Neural progenitor cell (in vitro differentiated cells): ENCODE data around the gene CPLX3. TPM values are rescaled to one million over a fixed set of nuclear protein-coding genes. Genes with fewer than 3 reads are reported as not detected.
A peak's percentile ranks its signal among the peaks of the same experiment; 100 is the strongest.

ENCODE experiments used
- DNase-seq: peaks from one replicate; pipeline ENCODE4 v3.0.0-alpha.2; 2016; ENCODE audit warnings: low spot score
- H2AFZ ChIP-seq: fragments of 200-600 bp; sonication (generic); replicated peaks from 2 replicates; pipeline ENCODE4 v1.6.1; 2016; ENCODE audit warnings: antibody characterized with exemption
- H3F3A ChIP-seq: fragments of 200-600 bp; sonication (generic); 2 replicates; pipeline ENCODE4 v1.6.1; 2016; ENCODE audit warnings: antibody characterized with exemption, low read depth
- H3K27ac ChIP-seq: fragments of 200-600 bp; sonication (generic); 2 replicates; pipeline ENCODE4 v1.5.1; 2016; ENCODE audit warnings: mild to moderate bottlenecking
- H3K27me3 ChIP-seq: fragments of 200-600 bp; sonication (generic); 2 replicates; pipeline ENCODE4 v1.6.1; 2016; ENCODE audit warnings: mild to moderate bottlenecking, moderate library complexity
- H3K36me3 ChIP-seq: fragments of 200-600 bp; sonication (generic); 2 replicates; pipeline ENCODE4 v1.5.1; 2016
- H3K4me1 ChIP-seq: fragments of 200-600 bp; sonication (generic); 2 replicates; pipeline ENCODE4 v1.6.1; 2016; ENCODE audit warnings: mixed run types
- H3K4me2 ChIP-seq: fragments of 200-600 bp; sonication (generic); 2 replicates; pipeline ENCODE4 v1.6.1; 2016
- H3K4me3 ChIP-seq: fragments of 200-600 bp; sonication (generic); 2 replicates; pipeline ENCODE4 v1.5.1; 2016
- H3K79me2 ChIP-seq: fragments of 200-600 bp; sonication (generic); 2 replicates; pipeline ENCODE4 v1.6.1; 2016; ENCODE audit warnings: low read depth
- H3K9ac ChIP-seq: fragments of 200-600 bp; sonication (generic); 2 replicates; pipeline ENCODE4 v1.6.1; 2016
- H3K9me3 ChIP-seq: fragments of 200-600 bp; sonication (generic); 2 replicates; pipeline ENCODE4 v1.5.1; 2016; ENCODE audit warnings: low read depth
- H4K20me1 ChIP-seq: fragments of 200-600 bp; sonication (generic); 2 replicates; pipeline ENCODE4 v1.6.1; 2016; ENCODE audit warnings: low read depth
- H3K27ac Mint-ChIP-seq: 3 replicates; pipeline ENCODE4 v1.8.0; 2021; ENCODE audit warnings: mixed read lengths
- H3K27me3 Mint-ChIP-seq: 2 replicates; pipeline ENCODE4 v1.8.0; 2022; ENCODE audit warnings: low read depth, mild to moderate bottlenecking, inconsistent platforms, moderate library complexity, mixed read lengths; ENCODE audit not compliant: insufficient read depth
- H3K36me3 Mint-ChIP-seq: 3 replicates; pipeline ENCODE4 v1.8.0; 2021; ENCODE audit warnings: mixed read lengths
- H3K4me1 Mint-ChIP-seq: 3 replicates; pipeline ENCODE4 v1.8.0; 2021; ENCODE audit warnings: mixed read lengths
- H3K4me3 Mint-ChIP-seq: 3 replicates; pipeline ENCODE4 v1.8.0; 2021; ENCODE audit warnings: mild to moderate bottlenecking, moderate library complexity, mixed read lengths
- H3K9me3 Mint-ChIP-seq: 3 replicates; pipeline ENCODE4 v1.8.0; 2020; ENCODE audit warnings: mixed read lengths
- EZH2 ChIP-seq: fragments of 200-600 bp; sonication (generic); IDR thresholded peaks from 2 replicates; pipeline ENCODE4 v1.6.1; 2017; ENCODE audit warnings: antibody characterized with exemption, mild to moderate bottlenecking, moderate library complexity
- EZH2phosphoT487 ChIP-seq: fragments of 200-600 bp; sonication (generic); IDR thresholded peaks from 2 replicates; pipeline ENCODE4 v1.6.1; 2017; ENCODE audit warnings: antibody characterized with exemption
- total RNA-seq: library from RNA; depleted of rRNA; stranded (reverse); fragments of >200 nt; gene quantifications from 2 replicates; pipeline ENCODE4 v1.2.3, GENCODE V29; 2015; ENCODE audit warnings: low replicate concordance
- TF ChIP-seq, protein P1 (sequence below): fragments of 200-600 bp; sonication (generic); IDR thresholded peaks from 2 replicates; pipeline ENCODE4 v1.5.1; 2017; ENCODE audit warnings: antibody characterized with exemption, mild to moderate bottlenecking

CPLX3 gene
- total RNA-seq, 1 donor from 2014 or later = not detected

DNA sequence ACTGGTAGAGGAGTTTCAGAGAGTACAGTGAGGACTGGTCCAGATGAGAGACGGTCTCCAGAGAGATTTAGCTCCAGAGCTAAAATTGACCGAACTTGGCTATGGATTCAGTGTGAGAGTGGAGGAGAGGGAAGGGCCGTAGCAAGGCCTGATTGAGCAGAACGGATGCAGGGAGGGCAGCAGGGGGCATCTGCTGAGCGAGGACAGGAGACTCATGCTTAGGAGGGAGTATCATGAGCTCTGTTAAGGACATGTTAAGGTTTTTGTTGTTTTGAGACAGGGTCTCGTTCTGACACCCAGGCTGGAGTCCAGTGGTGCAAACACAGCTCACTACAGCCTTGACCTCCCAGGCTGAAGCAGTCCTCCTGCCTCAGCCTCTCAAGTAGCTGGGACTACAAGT lies 21.5 kb upstream of the CPLX3 start:
- peak overlapping the region; percentile 16 for H3K4me3 Mint-ChIP-seq
- no peak overlapping the region for H3K4me2 ChIP-seq
- no peak overlapping the region for H3K4me3 ChIP-seq
- no peak overlapping the region for H3K9ac ChIP-seq
- H3K4me1 ChIP-seq = peaks cover 4% of the 10 kb centered on the region
- no peak overlapping the region for H3K27ac ChIP-seq
- H3K27me3 ChIP-seq = no peaks in the 10 kb centered on the region
- TF ChIP-seq EZH2phosphoT487 = no peak
- TF ChIP-seq EZH2 = no peak
- TF ChIP-seq, protein P1, sequence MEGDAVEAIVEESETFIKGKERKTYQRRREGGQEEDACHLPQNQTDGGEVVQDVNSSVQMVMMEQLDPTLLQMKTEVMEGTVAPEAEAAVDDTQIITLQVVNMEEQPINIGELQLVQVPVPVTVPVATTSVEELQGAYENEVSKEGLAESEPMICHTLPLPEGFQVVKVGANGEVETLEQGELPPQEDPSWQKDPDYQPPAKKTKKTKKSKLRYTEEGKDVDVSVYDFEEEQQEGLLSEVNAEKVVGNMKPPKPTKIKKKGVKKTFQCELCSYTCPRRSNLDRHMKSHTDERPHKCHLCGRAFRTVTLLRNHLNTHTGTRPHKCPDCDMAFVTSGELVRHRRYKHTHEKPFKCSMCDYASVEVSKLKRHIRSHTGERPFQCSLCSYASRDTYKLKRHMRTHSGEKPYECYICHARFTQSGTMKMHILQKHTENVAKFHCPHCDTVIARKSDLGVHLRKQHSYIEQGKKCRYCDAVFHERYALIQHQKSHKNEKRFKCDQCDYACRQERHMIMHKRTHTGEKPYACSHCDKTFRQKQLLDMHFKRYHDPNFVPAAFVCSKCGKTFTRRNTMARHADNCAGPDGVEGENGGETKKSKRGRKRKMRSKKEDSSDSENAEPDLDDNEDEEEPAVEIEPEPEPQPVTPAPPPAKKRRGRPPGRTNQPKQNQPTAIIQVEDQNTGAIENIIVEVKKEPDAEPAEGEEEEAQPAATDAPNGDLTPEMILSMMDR = no peak
- H3K36me3 Mint-ChIP-seq = peaks cover 11% of the 10 kb centered on the region
- peaks cover 9% of the 10 kb centered on the region for H4K20me1 ChIP-seq
- DNase-seq = no peak
- H3K4me1 Mint-ChIP-seq = peaks cover 8% of the 10 kb centered on the region
- no peaks in the 10 kb centered on the region for H3K36me3 ChIP-seq
- H2AFZ ChIP-seq = no peak overlapping the region
- no peaks in the 10 kb centered on the region for H3K79me2 ChIP-seq
- H3K27me3 Mint-ChIP-seq = peaks cover 3% of the 10 kb centered on the region
- no peaks in the 10 kb centered on the region for H3K9me3 ChIP-seq
- no peaks in the 10 kb centered on the region for H3K9me3 Mint-ChIP-seq
- H3F3A ChIP-seq = no peaks in the 10 kb centered on the region
- peak overlapping the region; percentile 10 for H3K27ac Mint-ChIP-seq

DNA sequence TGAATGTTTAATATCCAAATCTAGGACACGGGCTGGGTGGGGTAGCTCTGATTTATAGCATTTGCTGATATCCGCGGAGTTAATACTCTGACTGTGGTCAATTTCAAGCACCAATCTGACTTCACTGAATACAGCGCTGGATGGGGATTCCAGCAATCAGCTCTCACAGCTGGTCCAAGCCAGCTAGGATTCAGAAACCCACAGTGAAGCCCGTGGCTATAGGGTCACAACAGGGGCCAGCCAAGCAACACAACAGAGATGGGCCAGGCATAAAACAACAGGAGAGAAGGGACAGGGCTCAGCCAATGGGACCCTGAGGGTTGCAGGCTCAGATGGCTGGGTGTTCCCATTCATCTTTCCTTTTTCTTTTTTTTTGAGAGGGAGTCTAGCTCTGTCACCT lies 19.1 kb upstream of the CPLX3 start:
- TF ChIP-seq, protein P1 = no peak
- TF ChIP-seq EZH2 (no peak), EZH2phosphoT487 (no peak)
- Histone ChIP-seq H3K9ac (no peak overlapping the region), H3K9me3 (no peaks in the 10 kb centered on the region), H3K27ac (no peak overlapping the region), H3K4me3 (no peak overlapping the region), H2AFZ (no peak overlapping the region), H3K4me2 (no peak overlapping the region), H3K4me1 (peaks cover 4% of the 10 kb centered on the region), H3K27me3 (no peaks in the 10 kb centered on the region), H3K79me2 (no peaks in the 10 kb centered on the region), H4K20me1 (no peaks in the 10 kb centered on the region), H3F3A (no peaks in the 10 kb centered on the region), H3K36me3 (no peaks in the 10 kb centered on the region)
- Mint-ChIP-seq H3K27me3 (peaks cover 3% of the 10 kb centered on the region), H3K36me3 (peaks cover 11% of the 10 kb centered on the region), H3K4me1 (peaks cover 8% of the 10 kb centered on the region), H3K27ac (no peak overlapping the region), H3K4me3 (no peak overlapping the region), H3K9me3 (no peaks in the 10 kb centered on the region)
- no peak for DNase-seq

DNA sequence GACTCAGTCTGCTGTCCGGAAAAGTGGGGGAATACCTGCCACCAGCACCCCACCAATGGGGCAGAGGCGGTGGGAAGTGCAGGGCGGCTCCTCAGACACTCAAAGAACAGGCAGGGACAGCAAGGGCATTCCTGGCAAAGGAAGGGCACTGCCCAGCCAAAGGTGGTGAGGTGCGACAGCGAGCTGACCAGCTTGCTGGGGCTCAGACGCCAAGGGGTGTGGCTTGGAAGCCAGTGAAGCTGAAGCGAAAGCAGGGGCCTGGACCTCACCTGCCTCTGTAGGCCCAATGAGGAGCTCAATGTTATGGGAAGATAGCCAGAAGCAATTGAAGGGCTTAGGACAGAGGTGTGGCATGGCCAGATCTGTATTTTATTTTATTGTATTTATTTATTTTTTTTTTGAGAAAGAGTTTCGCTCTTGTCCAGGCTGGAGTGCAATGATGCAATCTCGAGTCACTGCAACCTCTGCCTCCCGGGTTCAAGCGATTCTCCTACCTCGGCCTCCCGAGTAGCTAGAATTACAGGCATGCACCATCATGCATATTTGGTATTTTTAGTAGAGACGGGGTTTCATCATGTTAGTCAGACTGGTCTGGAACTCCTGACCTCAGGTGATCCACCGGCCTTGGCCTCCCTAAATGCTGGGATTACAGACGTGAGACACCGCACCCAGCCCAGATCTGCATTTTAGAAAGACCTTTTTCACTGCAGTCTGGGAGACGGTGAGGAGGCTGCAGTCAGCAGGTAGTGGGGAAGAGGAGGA lies 18.2 kb upstream of the CPLX3 start:
- peaks cover 4% of the 10 kb centered on the region for H3K4me1 ChIP-seq
- DNase-seq = no peak
- TF ChIP-seq EZH2phosphoT487 = no peak
- no peak for TF ChIP-seq EZH2
- TF ChIP-seq, protein P1 = no peak
- Mint-ChIP-seq H3K27ac (no peak overlapping the region), H3K27me3 (peaks cover 4% of the 10 kb centered on the region), H3K36me3 (peaks cover 9% of the 10 kb centered on the region), H3K4me1 (peaks cover 8% of the 10 kb centered on the region), H3K9me3 (no peaks in the 10 kb centered on the region), H3K4me3 (no peak overlapping the region)
- H3F3A ChIP-seq = no peaks in the 10 kb centered on the region
- no peaks in the 10 kb centered on the region for H3K36me3 ChIP-seq
- no peak overlapping the region for H2AFZ ChIP-seq
- H4K20me1 ChIP-seq = no peaks in the 10 kb centered on the region
- H3K4me2 ChIP-seq = no peak overlapping the region
- H3K9ac ChIP-seq = no peak overlapping the region
- no peaks in the 10 kb centered on the region for H3K79me2 ChIP-seq
- H3K9me3 ChIP-seq = no peaks in the 10 kb centered on the region
- no peak overlapping the region for H3K4me3 ChIP-seq
- no peaks in the 10 kb centered on the region for H3K27me3 ChIP-seq
- H3K27ac ChIP-seq = no peak overlapping the region
